T-helper 2 cell treated with Interferon-gamma antibody and Interleukin-4, amounts not matched to agents 5 μg/mL and 100 μg/mL, for 36 hours (primary cell): ENCODE data around the gene M6PR.

ENCODE experiments used
- DNase-seq: peaks from one replicate; pipeline ENCODE4 v3.0.0; 2021; ENCODE audit warnings: low spot score
- H3K27ac Mint-ChIP-seq: one replicate; pipeline ENCODE4 v1.8.0; 2021; ENCODE audit warnings: mild to moderate bottlenecking, mixed read lengths
- H3K27me3 Mint-ChIP-seq: one replicate; pipeline ENCODE4 v1.8.0; 2021; ENCODE audit warnings: low read depth, mixed read lengths
- H3K36me3 Mint-ChIP-seq: one replicate; pipeline ENCODE4 v1.8.0; 2021; ENCODE audit warnings: low read depth, mixed read lengths
- H3K4me1 Mint-ChIP-seq: one replicate; pipeline ENCODE4 v1.8.0; 2021; ENCODE audit warnings: low read depth, mixed read lengths
- H3K4me3 Mint-ChIP-seq: one replicate; pipeline ENCODE4 v1.8.0; 2022; ENCODE audit warnings: mild to moderate bottlenecking, moderate library complexity, mixed read lengths
- H3K9me3 Mint-ChIP-seq: one replicate; pipeline ENCODE4 v1.8.0; 2021; ENCODE audit warnings: mixed read lengths

Gene M6PR

GRCh38 chr12:8891976-8892375 is 57.5 kb downstream of the M6PR start:
- no peak overlapping the region for H3K27ac Mint-ChIP-seq

More at GRCh38 chr12:8891976-8892375, 57.5 kb downstream of the M6PR start:
- Mint-ChIP-seq H3K27me3 (peaks cover 17% of the 10 kb centered on the region), H3K36me3 (no peaks in the 10 kb centered on the region), H3K9me3 (no peaks in the 10 kb centered on the region), H3K4me1 (peaks cover 5% of the 10 kb centered on the region), H3K4me3 (no peak overlapping the region)
- DNase-seq: no peak
